Panc1 (cell line): ENCODE data around the gene KRTAP16-1. TPM values are rescaled to one million over a fixed set of nuclear protein-coding genes. Genes with fewer than 3 reads are reported as not detected.

Experiments used
- ATAC-seq: fragments of 200-7000 bp; cut with Tn5 transposase; 2 replicates; pipeline ENCODE4 v1.9.1; 2020; ENCODE audit warnings: mild to moderate bottlenecking, moderate library complexity
- Bru-seq: library from RNA; stranded (reverse); fragments of 400-500 nt; gene quantifications from one replicate; lab custom pipeline; 2021; lab: Mats Ljungman, UMichigan
- BruChase-seq, 2 experiments: library from RNA; stranded (reverse); fragments of 400-500 nt; gene quantifications; one replicate each; lab custom pipeline; 2021; lab: Mats Ljungman, UMichigan
- BruUV-seq: library from RNA; stranded (reverse); fragments of 400-500 nt; replicated peaks from 2 replicates; lab custom pipeline; 2021; lab: Mats Ljungman, UMichigan
- CTCF ChIA-PET: fragments of 300-600 bp; sonication (Branson Sonifier 250); formaldehyde crosslinking; loops from one replicate; lab custom pipeline; 2022; ENCODE audit warnings: antibody characterized with exemption; lab: Charles Lee
- POLR2A ChIA-PET: fragments of 300-600 bp; sonication (Branson Sonifier 250); formaldehyde crosslinking; loops from one replicate; lab custom pipeline; 2022; ENCODE audit warnings: antibody characterized with exemption; lab: Charles Lee
- DNase-seq: peaks from one replicate; pipeline ENCODE4 v3.0.0-alpha.2; 2010; ENCODE audit warnings: low read depth, low spot score
- H3K27ac ChIP-seq: 2 replicates; pipeline ENCODE4 v1.5.1; 2011; ENCODE audit warnings: mild to moderate bottlenecking, low read length, inconsistent platforms
- H3K27me3 ChIP-seq: fragments of 200-500 bp; sonication (Bioruptor generic); 2 replicates; pipeline ENCODE4 v1.6.0; 2014; ENCODE audit warnings: low read length, inconsistent platforms; ENCODE audit not compliant: control insufficient read depth, insufficient read depth
- H3K36me3 ChIP-seq: fragments of 200-500 bp; sonication (Bioruptor generic); 2 replicates; pipeline ENCODE4 v1.5.1; 2014; ENCODE audit warnings: inconsistent platforms, mild to moderate bottlenecking, low read length, moderate library complexity; ENCODE audit not compliant: control insufficient read depth, insufficient read depth
- H3K4me1 ChIP-seq: 2 replicates; pipeline ENCODE4 v1.5.1; 2011; ENCODE audit warnings: inconsistent platforms, mild to moderate bottlenecking, low read length, moderate library complexity; ENCODE audit not compliant: control insufficient read depth, insufficient read depth
- H3K4me3 ChIP-seq, 2 experiments: 2 replicates each; pipeline ENCODE4 v1.5.1; 2011 to 2012; ENCODE audit warnings: low read depth in 2 of 2, low read length in 2 of 2, mild to moderate bottlenecking in 2 of 2, inconsistent platforms in 1 of 2, moderate library complexity in 1 of 2
- H3K9me3 ChIP-seq: fragments of 200-500 bp; sonication (Bioruptor generic); 2 replicates; pipeline ENCODE4 v1.5.1; 2014; ENCODE audit warnings: low read depth, mild to moderate bottlenecking, inconsistent platforms, low read length, moderate library complexity; ENCODE audit not compliant: control insufficient read depth, insufficient read depth
- POLR2AphosphoS5 ChIP-seq: IDR thresholded peaks from 2 replicates; pipeline ENCODE4 v1.6.1; 2012; ENCODE audit warnings: mild to moderate bottlenecking, low read depth, low read length, moderate library complexity
- SIN3A ChIP-seq: IDR thresholded peaks from 2 replicates; pipeline ENCODE4 v1.6.1; 2012; ENCODE audit warnings: low read depth, mild to moderate bottlenecking, low read length, moderate library complexity, borderline replicate concordance; ENCODE audit not compliant: insufficient read depth
- TCF7L2 ChIP-seq: IDR thresholded peaks from 2 replicates; pipeline ENCODE4 v1.6.1; 2011; ENCODE audit warnings: mild to moderate bottlenecking, low read depth, low read length, inconsistent platforms
- in situ Hi-C: cut with HindIII; loops from 2 replicates; pipeline ENCODE4 v1.10.0; 2016; ENCODE audit warnings: low sequenced_read_pairs, low pct_unique_long_range_greater_than_20kb
- intact Hi-C: fragments of 100-400 bp; cut with micrococcal nuclease; formaldehyde crosslinking; loops from one replicate; pipeline ENCODE4 v1.10.0; 2022; ENCODE audit not compliant: unreplicated experiment
- long read RNA-seq: library from polyadenylated mRNA; unstranded; transcript quantifications from one replicate; pipeline ENCODE4 v2.0.0, GENCODE V29; 2021; ENCODE audit not compliant: unreplicated experiment
- polyA plus RNA-seq: library from polyadenylated mRNA; unstranded; fragments of >200 nt; gene quantifications from one replicate; pipeline ENCODE4 v1.2.1, GENCODE V29; 2012; ENCODE audit warnings: missing spikeins; ENCODE audit not compliant: insufficient read length
- total RNA-seq: library from RNA; stranded (reverse); gene quantifications from one replicate; pipeline ENCODE4 v1.2.1, GENCODE V29; 2021; ENCODE audit not compliant: unreplicated experiment
- TF ChIP-seq, protein P1 (sequence below): fragments of 450-650 bp; IDR thresholded peaks from 2 replicates; pipeline ENCODE4 v1.5.1; 2017; ENCODE audit warnings: mild to moderate bottlenecking
- TF ChIP-seq, protein P2 (sequence below), 2 experiments: IDR thresholded peaks; 2 replicates each; pipeline ENCODE4 v1.6.1; 2011 to 2012; ENCODE audit warnings: low read depth in 2 of 2, control low read depth in 1 of 2, low read length in 1 of 2, mild to moderate bottlenecking in 1 of 2, moderate library complexity in 1 of 2; ENCODE audit not compliant: insufficient read depth in 1 of 2

KRTAP16-1 gene, protein sequence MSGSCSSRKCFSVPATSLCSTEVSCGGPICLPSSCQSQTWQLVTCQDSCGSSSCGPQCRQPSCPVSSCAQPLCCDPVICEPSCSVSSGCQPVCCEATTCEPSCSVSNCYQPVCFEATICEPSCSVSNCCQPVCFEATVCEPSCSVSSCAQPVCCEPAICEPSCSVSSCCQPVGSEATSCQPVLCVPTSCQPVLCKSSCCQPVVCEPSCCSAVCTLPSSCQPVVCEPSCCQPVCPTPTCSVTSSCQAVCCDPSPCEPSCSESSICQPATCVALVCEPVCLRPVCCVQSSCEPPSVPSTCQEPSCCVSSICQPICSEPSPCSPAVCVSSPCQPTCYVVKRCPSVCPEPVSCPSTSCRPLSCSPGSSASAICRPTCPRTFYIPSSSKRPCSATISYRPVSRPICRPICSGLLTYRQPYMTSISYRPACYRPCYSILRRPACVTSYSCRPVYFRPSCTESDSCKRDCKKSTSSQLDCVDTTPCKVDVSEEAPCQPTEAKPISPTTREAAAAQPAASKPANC
- total RNA-seq (not detected), Bru-seq, nascent RNA (not detected), BruChase-seq, experiment 1, labeled RNA remaining after a 2-hour chase (not detected), BruChase-seq, experiment 2, labeled RNA remaining after a 6-hour chase (not detected)
- polyA plus RNA-seq, result not detected
- long read RNA-seq, result 0 reads

- POLR2A ChIA-PET, result no interaction called here
- in situ Hi-C loops, result no loop called here
- BruUV-seq, result no TSS peak
Observed at GRCh38 chr17:41308918-41309359, at the start of gene KRTAP16-1. Gene KRTAP16-1 (minus strand): TSS chr17:41309309. CDS start chr17:41309253, 56 bp downstream.

DNA sequence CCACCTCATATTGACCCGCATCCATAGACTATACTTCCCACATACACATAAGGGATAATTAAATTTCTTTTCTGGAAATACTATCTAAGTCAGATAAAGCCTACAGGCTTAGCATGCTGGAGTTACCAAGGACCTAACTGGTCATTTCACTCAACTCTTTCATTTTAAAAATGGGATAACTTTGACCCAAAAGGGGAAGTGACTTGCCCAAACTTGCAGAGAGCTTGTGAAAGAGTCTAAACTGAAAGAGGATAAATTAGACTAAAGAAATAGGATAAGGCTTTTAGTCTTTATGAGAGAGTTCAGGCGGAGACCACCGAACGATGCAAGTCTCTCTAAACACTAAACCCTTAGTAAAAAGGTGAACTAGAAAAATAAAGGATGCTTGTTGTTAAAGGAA lies 45.4 kb upstream of the KRTAP16-1 start:
- Histone ChIP-seq H3K4me1 (no peaks in the 10 kb centered on the region), H3K9me3 (no peaks in the 10 kb centered on the region), H3K27ac (no peak overlapping the region), H3K4me3 (no peak overlapping the region), H3K36me3 (no peaks in the 10 kb centered on the region), H3K27me3 (no peaks in the 10 kb centered on the region; the same call in 1 of the 2 replicates)
- no peak for TF ChIP-seq POLR2AphosphoS5
- TF ChIP-seq, protein P1, sequence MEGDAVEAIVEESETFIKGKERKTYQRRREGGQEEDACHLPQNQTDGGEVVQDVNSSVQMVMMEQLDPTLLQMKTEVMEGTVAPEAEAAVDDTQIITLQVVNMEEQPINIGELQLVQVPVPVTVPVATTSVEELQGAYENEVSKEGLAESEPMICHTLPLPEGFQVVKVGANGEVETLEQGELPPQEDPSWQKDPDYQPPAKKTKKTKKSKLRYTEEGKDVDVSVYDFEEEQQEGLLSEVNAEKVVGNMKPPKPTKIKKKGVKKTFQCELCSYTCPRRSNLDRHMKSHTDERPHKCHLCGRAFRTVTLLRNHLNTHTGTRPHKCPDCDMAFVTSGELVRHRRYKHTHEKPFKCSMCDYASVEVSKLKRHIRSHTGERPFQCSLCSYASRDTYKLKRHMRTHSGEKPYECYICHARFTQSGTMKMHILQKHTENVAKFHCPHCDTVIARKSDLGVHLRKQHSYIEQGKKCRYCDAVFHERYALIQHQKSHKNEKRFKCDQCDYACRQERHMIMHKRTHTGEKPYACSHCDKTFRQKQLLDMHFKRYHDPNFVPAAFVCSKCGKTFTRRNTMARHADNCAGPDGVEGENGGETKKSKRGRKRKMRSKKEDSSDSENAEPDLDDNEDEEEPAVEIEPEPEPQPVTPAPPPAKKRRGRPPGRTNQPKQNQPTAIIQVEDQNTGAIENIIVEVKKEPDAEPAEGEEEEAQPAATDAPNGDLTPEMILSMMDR, result no peak
- TF ChIP-seq TCF7L2, result no peak
- no peak for TF ChIP-seq SIN3A
- ChIA-PET POLR2A (no interaction called here), CTCF (no interaction called here)
- in situ Hi-C loops (no loop called here), intact Hi-C loops (no loop called here)
- no TSS peak for BruUV-seq
- DNase-seq (no peak), ATAC-seq (no peak)

More at GRCh38 chr17:41308918-41309359, at the start of gene KRTAP16-1:
- Histone ChIP-seq H3K36me3 (no peaks in the 10 kb centered on the region), H3K9me3 (no peaks in the 10 kb centered on the region), H3K4me3 (no peak within 1 kb of the TSS), H3K27ac (no peak within 1 kb of the TSS), H3K27me3 (peaks cover 5% of the 10 kb centered on the region; the same call in 1 of the 2 replicates), H3K4me1 (no peaks in the 10 kb centered on the region)
- peak; percentile 21; the same call in 1 of the 2 replicates for ATAC-seq
- TF ChIP-seq POLR2AphosphoS5, result no peak
- TF ChIP-seq, protein P1, result no peak
- TF ChIP-seq, protein P2, sequence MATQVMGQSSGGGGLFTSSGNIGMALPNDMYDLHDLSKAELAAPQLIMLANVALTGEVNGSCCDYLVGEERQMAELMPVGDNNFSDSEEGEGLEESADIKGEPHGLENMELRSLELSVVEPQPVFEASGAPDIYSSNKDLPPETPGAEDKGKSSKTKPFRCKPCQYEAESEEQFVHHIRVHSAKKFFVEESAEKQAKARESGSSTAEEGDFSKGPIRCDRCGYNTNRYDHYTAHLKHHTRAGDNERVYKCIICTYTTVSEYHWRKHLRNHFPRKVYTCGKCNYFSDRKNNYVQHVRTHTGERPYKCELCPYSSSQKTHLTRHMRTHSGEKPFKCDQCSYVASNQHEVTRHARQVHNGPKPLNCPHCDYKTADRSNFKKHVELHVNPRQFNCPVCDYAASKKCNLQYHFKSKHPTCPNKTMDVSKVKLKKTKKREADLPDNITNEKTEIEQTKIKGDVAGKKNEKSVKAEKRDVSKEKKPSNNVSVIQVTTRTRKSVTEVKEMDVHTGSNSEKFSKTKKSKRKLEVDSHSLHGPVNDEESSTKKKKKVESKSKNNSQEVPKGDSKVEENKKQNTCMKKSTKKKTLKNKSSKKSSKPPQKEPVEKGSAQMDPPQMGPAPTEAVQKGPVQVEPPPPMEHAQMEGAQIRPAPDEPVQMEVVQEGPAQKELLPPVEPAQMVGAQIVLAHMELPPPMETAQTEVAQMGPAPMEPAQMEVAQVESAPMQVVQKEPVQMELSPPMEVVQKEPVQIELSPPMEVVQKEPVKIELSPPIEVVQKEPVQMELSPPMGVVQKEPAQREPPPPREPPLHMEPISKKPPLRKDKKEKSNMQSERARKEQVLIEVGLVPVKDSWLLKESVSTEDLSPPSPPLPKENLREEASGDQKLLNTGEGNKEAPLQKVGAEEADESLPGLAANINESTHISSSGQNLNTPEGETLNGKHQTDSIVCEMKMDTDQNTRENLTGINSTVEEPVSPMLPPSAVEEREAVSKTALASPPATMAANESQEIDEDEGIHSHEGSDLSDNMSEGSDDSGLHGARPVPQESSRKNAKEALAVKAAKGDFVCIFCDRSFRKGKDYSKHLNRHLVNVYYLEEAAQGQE (IDR thresholded peaks at IDR 0.05; ENCODE audit: insufficient read depth in 1 of 2, low read depth in 2 of 2, low read length in 1 of 2), result no peak
- TF ChIP-seq SIN3A, result no peak
- no peak for TF ChIP-seq TCF7L2
- CTCF ChIA-PET, result no interaction called here
- intact Hi-C loops, result no loop called here
- no peak for DNase-seq
